ENCODE data around the gene ATP10B. TPM values are rescaled to one million over a fixed set of nuclear protein-coding genes. Genes with fewer than 3 reads are reported as not detected.

Gene ATP10B
- total and polyA plus RNA-seq, 2 of the 8 experiments (the other 6 are each of a cell fraction or from before 2014, with no cell fraction given): 0.06 to 0.11 TPM

GRCh38 chr5:160852049-160852448, at the start of gene ATP10B (continued):
- TF ChIP-seq SIX5 (IDR thresholded peaks at IDR 0.05; ENCODE audit: low read depth, low read length) (no peak), YY1 (IDR thresholded peaks at IDR 0.05; ENCODE audit: low read depth, low read length) (no peak), RXRA (IDR thresholded peaks at IDR 0.05; ENCODE audit: insufficient read depth, low read depth, low read length) (no peak), TAF7 (optimal IDR thresholded peaks at IDR 0.05; ENCODE audit: borderline replicate concordance, low read depth, low read length) (no peak), GTF2F1 (IDR thresholded peaks at IDR 0.05; ENCODE audit: borderline replicate concordance, low read depth, low read length) (no peak), RAD21 (IDR thresholded peaks at IDR 0.05 in 1 of 2, conservative IDR thresholded peaks at IDR 0.05 in 1 of 2; ENCODE audit: low read depth in 2 of 2, low read length in 2 of 2) (no peak), KDM5A (IDR thresholded peaks at IDR 0.05; ENCODE audit: low read length) (no peak), NRF1 (IDR thresholded peaks at IDR 0.05; ENCODE audit: low read depth, low read length) (no peak)
- TF ChIP-seq, protein P1, sequence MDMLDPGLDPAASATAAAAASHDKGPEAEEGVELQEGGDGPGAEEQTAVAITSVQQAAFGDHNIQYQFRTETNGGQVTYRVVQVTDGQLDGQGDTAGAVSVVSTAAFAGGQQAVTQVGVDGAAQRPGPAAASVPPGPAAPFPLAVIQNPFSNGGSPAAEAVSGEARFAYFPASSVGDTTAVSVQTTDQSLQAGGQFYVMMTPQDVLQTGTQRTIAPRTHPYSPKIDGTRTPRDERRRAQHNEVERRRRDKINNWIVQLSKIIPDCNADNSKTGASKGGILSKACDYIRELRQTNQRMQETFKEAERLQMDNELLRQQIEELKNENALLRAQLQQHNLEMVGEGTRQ (IDR thresholded peaks at IDR 0.05; ENCODE audit: low read length): no peak
- TF ChIP-seq, protein P2, sequence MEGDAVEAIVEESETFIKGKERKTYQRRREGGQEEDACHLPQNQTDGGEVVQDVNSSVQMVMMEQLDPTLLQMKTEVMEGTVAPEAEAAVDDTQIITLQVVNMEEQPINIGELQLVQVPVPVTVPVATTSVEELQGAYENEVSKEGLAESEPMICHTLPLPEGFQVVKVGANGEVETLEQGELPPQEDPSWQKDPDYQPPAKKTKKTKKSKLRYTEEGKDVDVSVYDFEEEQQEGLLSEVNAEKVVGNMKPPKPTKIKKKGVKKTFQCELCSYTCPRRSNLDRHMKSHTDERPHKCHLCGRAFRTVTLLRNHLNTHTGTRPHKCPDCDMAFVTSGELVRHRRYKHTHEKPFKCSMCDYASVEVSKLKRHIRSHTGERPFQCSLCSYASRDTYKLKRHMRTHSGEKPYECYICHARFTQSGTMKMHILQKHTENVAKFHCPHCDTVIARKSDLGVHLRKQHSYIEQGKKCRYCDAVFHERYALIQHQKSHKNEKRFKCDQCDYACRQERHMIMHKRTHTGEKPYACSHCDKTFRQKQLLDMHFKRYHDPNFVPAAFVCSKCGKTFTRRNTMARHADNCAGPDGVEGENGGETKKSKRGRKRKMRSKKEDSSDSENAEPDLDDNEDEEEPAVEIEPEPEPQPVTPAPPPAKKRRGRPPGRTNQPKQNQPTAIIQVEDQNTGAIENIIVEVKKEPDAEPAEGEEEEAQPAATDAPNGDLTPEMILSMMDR (IDR thresholded peaks at IDR 0.05; ENCODE audit: control extremely low read depth in 1 of 3, insufficient read depth in 1 of 3, low read depth in 1 of 3, low read length in 3 of 3): no peak

All from H1 (cell line).